ENCODE results near the gene RNF183.

DNA sequence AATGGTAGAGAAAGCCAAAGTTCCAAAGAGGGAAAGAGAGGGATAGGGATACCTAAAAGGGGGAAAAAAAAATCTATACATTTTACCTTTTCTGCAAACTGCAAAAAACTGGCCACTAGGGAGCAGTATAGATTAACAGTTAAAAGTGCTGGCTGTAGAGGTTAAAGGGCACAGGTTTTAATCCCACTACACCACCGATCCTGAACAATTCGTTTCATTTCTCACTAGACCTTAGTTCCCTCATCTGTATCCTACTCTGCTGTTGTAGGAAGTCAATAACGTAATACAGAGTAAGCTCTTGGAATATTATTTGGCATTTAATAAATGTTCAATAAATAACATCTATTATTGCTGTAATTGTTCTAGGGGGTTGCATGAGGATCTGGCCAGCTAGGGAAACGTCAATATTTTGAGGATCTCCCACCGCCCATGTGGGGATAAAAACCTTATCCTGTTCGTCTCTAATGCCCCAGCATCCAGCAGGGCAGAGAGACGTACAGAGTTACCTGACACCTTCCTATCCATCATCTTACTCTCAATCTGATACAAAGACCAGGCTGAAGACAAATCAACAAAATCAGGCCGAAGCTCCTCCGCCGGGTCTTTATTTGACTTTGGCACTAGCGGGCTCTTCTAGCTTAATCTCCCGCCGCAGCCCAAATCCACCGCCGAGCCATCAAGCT is 28.6 kb downstream of the RNF183 start:
- peak; percentile 72 to 86 (median 83) for TF ChIP-seq CTCF (IDR thresholded peaks at IDR 0.05)
- no peak for TF ChIP-seq POLR2A (IDR thresholded peaks at IDR 0.05)

Measured in Peyer's patch (tissue), 4 donors.